Measurements from ENCODE around the gene ARAF.

DNA sequence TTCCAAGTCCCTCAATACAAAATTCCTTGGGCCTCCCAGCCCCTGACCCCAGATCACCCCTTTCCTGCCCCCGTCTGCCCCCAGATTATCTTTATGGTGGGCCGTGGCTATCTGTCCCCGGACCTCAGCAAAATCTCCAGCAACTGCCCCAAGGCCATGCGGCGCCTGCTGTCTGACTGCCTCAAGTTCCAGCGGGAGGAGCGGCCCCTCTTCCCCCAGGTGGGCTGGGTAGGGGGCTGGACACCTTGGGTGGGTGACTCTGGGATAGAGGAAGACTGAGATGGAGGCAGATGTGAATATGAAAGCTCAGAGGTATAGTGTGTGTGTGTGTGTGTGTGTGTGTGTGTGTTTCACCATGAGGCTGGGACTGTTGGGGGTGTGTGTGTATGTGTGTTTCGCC, 9.8 kb downstream of the ARAF start:
- TF ChIP-seq, protein P1, sequence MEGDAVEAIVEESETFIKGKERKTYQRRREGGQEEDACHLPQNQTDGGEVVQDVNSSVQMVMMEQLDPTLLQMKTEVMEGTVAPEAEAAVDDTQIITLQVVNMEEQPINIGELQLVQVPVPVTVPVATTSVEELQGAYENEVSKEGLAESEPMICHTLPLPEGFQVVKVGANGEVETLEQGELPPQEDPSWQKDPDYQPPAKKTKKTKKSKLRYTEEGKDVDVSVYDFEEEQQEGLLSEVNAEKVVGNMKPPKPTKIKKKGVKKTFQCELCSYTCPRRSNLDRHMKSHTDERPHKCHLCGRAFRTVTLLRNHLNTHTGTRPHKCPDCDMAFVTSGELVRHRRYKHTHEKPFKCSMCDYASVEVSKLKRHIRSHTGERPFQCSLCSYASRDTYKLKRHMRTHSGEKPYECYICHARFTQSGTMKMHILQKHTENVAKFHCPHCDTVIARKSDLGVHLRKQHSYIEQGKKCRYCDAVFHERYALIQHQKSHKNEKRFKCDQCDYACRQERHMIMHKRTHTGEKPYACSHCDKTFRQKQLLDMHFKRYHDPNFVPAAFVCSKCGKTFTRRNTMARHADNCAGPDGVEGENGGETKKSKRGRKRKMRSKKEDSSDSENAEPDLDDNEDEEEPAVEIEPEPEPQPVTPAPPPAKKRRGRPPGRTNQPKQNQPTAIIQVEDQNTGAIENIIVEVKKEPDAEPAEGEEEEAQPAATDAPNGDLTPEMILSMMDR (conservative IDR thresholded peaks at IDR 0.05 in 1 of 2, IDR thresholded peaks at IDR 0.05 in 1 of 2; ENCODE audit: extremely low read depth in 1 of 2, insufficient read depth in 1 of 2, low read depth in 1 of 2, low read length in 2 of 2): no peak
- no peak for TF ChIP-seq EZH2 (IDR thresholded peaks at IDR 0.05; ENCODE audit: borderline replicate concordance, low read length)

Data from mammary epithelial cell (primary cell).